Cardiac atrium fibroblast (primary cell): ENCODE results near the gene SGSM2. TPM values are rescaled to one million over a fixed set of nuclear protein-coding genes. Genes with fewer than 3 reads are reported as not detected.

Experiments used
- total RNA-seq: library from RNA; depleted of rRNA; stranded (reverse); fragments of >200 nt; gene quantifications from 2 replicates; pipeline ENCODE4 v1.2.3, GENCODE V29; 2015

The SGSM2 gene, protein sequence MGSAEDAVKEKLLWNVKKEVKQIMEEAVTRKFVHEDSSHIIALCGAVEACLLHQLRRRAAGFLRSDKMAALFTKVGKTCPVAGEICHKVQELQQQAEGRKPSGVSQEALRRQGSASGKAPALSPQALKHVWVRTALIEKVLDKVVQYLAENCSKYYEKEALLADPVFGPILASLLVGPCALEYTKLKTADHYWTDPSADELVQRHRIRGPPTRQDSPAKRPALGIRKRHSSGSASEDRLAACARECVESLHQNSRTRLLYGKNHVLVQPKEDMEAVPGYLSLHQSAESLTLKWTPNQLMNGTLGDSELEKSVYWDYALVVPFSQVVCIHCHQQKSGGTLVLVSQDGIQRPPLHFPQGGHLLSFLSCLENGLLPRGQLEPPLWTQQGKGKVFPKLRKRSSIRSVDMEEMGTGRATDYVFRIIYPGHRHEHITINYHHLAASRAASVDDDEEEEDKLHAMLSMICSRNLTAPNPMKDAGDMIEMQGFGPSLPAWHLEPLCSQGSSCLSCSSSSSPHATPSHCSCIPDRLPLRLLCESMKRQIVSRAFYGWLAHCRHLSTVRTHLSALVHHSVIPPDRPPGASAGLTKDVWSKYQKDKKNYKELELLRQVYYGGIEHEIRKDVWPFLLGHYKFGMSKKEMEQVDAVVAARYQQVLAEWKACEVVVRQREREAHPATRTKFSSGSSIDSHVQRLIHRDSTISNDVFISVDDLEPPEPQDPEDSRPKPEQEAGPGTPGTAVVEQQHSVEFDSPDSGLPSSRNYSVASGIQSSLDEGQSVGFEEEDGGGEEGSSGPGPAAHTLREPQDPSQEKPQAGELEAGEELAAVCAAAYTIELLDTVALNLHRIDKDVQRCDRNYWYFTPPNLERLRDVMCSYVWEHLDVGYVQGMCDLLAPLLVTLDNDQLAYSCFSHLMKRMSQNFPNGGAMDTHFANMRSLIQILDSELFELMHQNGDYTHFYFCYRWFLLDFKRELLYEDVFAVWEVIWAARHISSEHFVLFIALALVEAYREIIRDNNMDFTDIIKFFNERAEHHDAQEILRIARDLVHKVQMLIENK
- 24.8 and 39.5 TPM in 2 replicates for total RNA-seq

GRCh38 chr17:2336852-2337543 lies at the start of gene SGSM2:
Gene SGSM2 (plus strand): TSS chr17:2337501. CDS start chr17:2337689, 188 bp downstream.

GRCh38 chr17:2303204-2304188 lies 33.8 kb upstream of the SGSM2 start, which contains the start of the genes SMG6 and SRR:
Gene SMG6 (minus strand): TSS chr17:2303785. CDS start chr17:2303720, 65 bp downstream.
Gene SRR (plus strand): TSS chr17:2303950. CDS start chr17:2315561, 11,611 bp downstream.

DNA sequence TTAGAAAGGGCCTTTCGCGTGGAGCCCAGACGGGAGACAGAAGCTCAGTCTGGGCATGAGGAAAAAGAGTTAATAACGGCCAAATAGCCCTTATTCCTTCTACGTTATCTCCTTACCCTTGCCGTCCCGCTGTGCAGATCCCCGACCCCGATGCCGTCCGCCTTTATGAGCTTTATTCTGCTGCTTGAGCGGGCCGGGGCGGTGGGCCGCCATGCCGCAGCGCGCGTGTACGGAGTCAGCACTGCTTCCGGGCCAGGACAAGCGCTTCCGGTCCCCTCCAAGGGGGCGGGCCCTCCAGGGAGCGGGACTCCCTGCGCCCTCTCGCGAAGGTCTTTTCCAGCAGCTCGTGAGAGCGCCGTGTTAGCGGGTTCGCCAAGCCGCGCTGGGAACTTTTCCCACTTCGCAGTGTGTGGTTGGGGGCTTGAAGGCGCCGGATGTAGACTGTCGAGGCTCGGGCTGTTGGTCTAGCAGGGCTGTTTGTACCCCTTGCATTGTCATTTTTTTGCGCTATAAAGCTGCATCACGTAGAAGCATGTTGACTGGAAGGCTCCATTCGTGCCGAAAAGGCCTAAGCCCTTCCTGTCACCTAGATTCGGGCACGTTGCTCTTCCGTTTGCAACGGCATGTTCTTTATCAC lies 968 bp upstream of the SGSM2 start, which contains the start of gene TSR1:
Gene TSR1, minus strand, starts transcription at position 243 of the 637 bp plus-strand sequence. Its CDS starts 30 bp downstream, at position 213.

DNA sequence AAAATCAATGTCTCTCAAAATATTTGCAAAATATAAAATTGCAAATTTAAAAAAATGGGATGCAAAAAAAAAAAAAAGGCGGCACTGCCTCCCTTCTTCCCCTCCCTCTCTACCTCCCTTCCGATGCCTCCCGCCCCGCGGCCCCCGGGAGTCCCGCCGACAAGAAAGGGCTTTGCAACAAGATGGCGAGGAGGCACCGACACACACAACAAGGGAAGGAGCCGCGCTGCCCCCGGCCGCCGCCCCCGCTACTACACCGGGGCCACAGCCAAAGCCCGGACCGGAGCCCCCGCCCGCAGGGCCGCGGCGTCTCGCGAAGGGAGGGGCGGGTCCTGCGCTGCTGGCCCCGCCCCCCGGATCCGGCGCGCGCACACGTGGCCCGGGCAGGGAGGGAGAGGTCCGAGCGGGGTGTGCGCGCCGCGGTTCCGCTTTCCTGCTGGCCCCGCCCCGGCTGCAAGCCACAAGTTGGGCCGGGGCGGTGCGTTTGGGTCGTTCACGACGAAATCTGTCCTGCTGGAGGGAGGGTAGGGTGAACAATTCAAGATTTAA lies 63.6 kb downstream of the SGSM2 start, which contains the start of gene MNT:
Gene MNT, minus strand, starts transcription at position 184 of the 549 bp plus-strand sequence. CDS start 348 bp downstream, outside the sequence.

Other genes with a start within 250 kb of the SGSM2 start
- gene SMG6, start 33.7 kb upstream of the SGSM2 start, total RNA-seq, result 52.2 and 55.1 TPM in 2 replicates
- gene SRR, start 33.6 kb upstream of the SGSM2 start, total RNA-seq, result 12.0 and 21.7 TPM in 2 replicates
- gene TSR1, start 1.0 kb upstream of the SGSM2 start, total RNA-seq, result 24.9 and 52.5 TPM in 2 replicates
- gene MNT, start 63.6 kb downstream of the SGSM2 start, total RNA-seq, result 5.8 and 9.9 TPM in 2 replicates
- 10.7 and 15.3 TPM in 2 replicates for gene METTL16, start 174.4 kb downstream of the SGSM2 start, total RNA-seq